Lung (tissue), 12 donors: Measurements from ENCODE around the gene RABGAP1L. TPM values are rescaled to one million over a fixed set of nuclear protein-coding genes. Genes with fewer than 3 reads are reported as not detected.

ENCODE experiments used
- ATAC-seq: fragments of 200-7000 bp; cut with Tn5 transposase; one replicate; pipeline ENCODE4 v1.9.1; 2020; ENCODE audit warnings: moderate number of reproducible peaks; ENCODE audit not compliant: insufficient read depth, low FRiP score
- DNase-seq, 3 donors: peaks; one replicate each; pipeline ENCODE4 v3.0.0-alpha.2; 2013 to 2017
- H3K27ac ChIP-seq, 2 donors: one replicate each; pipeline ENCODE4 v1.5.1; 2013; ENCODE audit warnings: mild to moderate bottlenecking in 2 of 2, moderate library complexity in 2 of 2, control low read depth in 1 of 2, inconsistent platforms in 1 of 2, low read depth in 1 of 2, low read length in 1 of 2
- H3K27me3 ChIP-seq, 3 donors: one replicate each; pipeline ENCODE4 v1.5.1; 2013; ENCODE audit warnings: low read length in 2 of 3; ENCODE audit not compliant: control insufficient read depth in 3 of 3, insufficient read depth in 3 of 3
- H3K36me3 ChIP-seq, 4 donors: one replicate each; pipeline ENCODE4 v1.5.1; 2013; ENCODE audit warnings: low read length in 4 of 4, mild to moderate bottlenecking in 1 of 4, moderate library complexity in 1 of 4; ENCODE audit not compliant: control insufficient read depth in 4 of 4, insufficient read depth in 4 of 4
- H3K4me1 ChIP-seq, 5 donors: one replicate each; pipeline ENCODE4 v1.5.1; 2013; ENCODE audit warnings: low read length in 5 of 5, mild to moderate bottlenecking in 2 of 5, moderate library complexity in 1 of 5; ENCODE audit not compliant: control insufficient read depth in 5 of 5, insufficient read depth in 5 of 5
- H3K4me3 ChIP-seq: one replicate; pipeline ENCODE4 v1.5.1; 2013; ENCODE audit warnings: mild to moderate bottlenecking, control low read depth, moderate library complexity
- H3K9ac ChIP-seq, 2 donors: one replicate each; pipeline ENCODE4 v1.5.1; 2013; ENCODE audit warnings: low read length in 2 of 2, control low read depth in 1 of 2; ENCODE audit not compliant: insufficient read depth in 1 of 2
- H3K9me3 ChIP-seq, 4 donors: one replicate each; pipeline ENCODE4 v1.5.1; 2013; ENCODE audit warnings: low read length in 3 of 4, mild to moderate bottlenecking in 1 of 4, moderate library complexity in 1 of 4; ENCODE audit not compliant: control insufficient read depth in 4 of 4, insufficient read depth in 3 of 4
- CTCF ChIP-seq: IDR thresholded peaks from 2 replicates; pipeline ENCODE4 v1.5.1; 2012; ENCODE audit warnings: mild to moderate bottlenecking; ENCODE audit errors: control extremely low read depth, extremely low read depth
- WGBS, 2 donors: extraction: QIAGEN DNeasy Blood & Tissue Kit; methylation state at CpG; one replicate each; pipeline ENCODE4 v1.1.7; 2013; 5-methylcytosine and 5-hydroxymethylcytosine counted together
- polyA plus RNA-seq, 2 donors: library from polyadenylated mRNA; stranded (reverse); fragments of 200-250 nt; gene quantifications; one replicate each; pipeline ENCODE4 v1.2.1, GENCODE V29; 2013
- total RNA-seq, 2 donors: library from RNA; depleted of rRNA in 1 of 2; stranded (reverse); fragments of >200 nt in 1 of 2; gene quantifications; one replicate each; pipeline ENCODE4 v1.2.1, GENCODE V29; 2014 to 2021
- donor health status: control.
- donor health status: control.
- donor health status: Bipolar disorder and iron deficiency.
- donor health status: healthy.
- donor health status: DM: yes; HTN: yes; CAD: no.

RABGAP1L gene
- total and polyA plus RNA-seq, 4 donors: 16.0 to 123 (median 44.5) TPM

GRCh38 chr1:174149216-174149615, 10.1 kb upstream of the RABGAP1L start:
- no peak for TF ChIP-seq CTCF
- 67 to 70% methylated on average over 4 of the region's 4 CpGs for WGBS, 2 donors
- Histone ChIP-seq H3K9ac (no peak overlapping the region), H3K9me3 (peaks cover 0 to 3% (median 0%) of the 10 kb centered on the region in 4 donors), H3K27me3 (no peaks in the 10 kb centered on the region), H3K4me1 (no peaks in the 10 kb centered on the region), H3K27ac (no peak overlapping the region), H3K36me3 (no peaks in the 10 kb centered on the region), H3K4me3 (no peak overlapping the region)
- DNase-seq (no peak), ATAC-seq (no peak)

GRCh38 chr1:174150499-174150898, 8.8 kb upstream of the RABGAP1L start:
- H3K27ac ChIP-seq: no peak overlapping the region
- H3K9ac ChIP-seq: no peak overlapping the region
- H3K4me1 ChIP-seq: no peaks in the 10 kb centered on the region
- H3K9me3 ChIP-seq: peaks cover 0 to 3% (median 0%) of the 10 kb centered on the region in 4 donors
- TF ChIP-seq CTCF: no peak
- ATAC-seq (no peak), DNase-seq (no peak)
- H3K4me3 ChIP-seq: no peak overlapping the region
- WGBS, 2 donors: 99 to 100% methylated on average over 2 of the region's 2 CpGs
- no peaks in the 10 kb centered on the region for H3K27me3 ChIP-seq
- H3K36me3 ChIP-seq: no peaks in the 10 kb centered on the region

GRCh38 chr1:174152427-174152826, 6.9 kb upstream of the RABGAP1L start:
- ATAC-seq (no peak), DNase-seq (no peak)
- Histone ChIP-seq H3K27me3 (no peaks in the 10 kb centered on the region), H3K4me1 (no peaks in the 10 kb centered on the region), H3K36me3 (no peaks in the 10 kb centered on the region), H3K9me3 (peaks cover 0 to 3% (median 0%) of the 10 kb centered on the region in 4 donors), H3K4me3 (no peak overlapping the region), H3K9ac (no peak overlapping the region), H3K27ac (no peak overlapping the region)
- 84 to 92% methylated on average over 1 of the region's 1 CpG for WGBS, 2 donors
- TF ChIP-seq CTCF: no peak
